ACC112 (cell line): Measurements from ENCODE around the gene CREB5.

Experiments
- H2AFZ ChIP-seq: fragments of 200-600 bp; sonication (generic); one replicate; pipeline ENCODE4 v1.6.0; 2017; ENCODE audit warnings: antibody characterized with exemption, low read length; ENCODE audit not compliant: unreplicated experiment
- H3K27ac ChIP-seq: fragments of 200-600 bp; sonication (generic); 2 replicates; pipeline ENCODE4 v1.5.1; 2014; ENCODE audit warnings: low read depth, mild to moderate bottlenecking, antibody characterized with exemption, low read length, moderate library complexity
- H3K27me3 ChIP-seq: fragments of 200-600 bp; sonication (generic); 2 replicates; pipeline ENCODE4 v1.6.1; 2014; ENCODE audit warnings: mild to moderate bottlenecking, antibody characterized with exemption, low read length, moderate library complexity, mixed read lengths; ENCODE audit not compliant: insufficient read depth
- H3K36me3 ChIP-seq: fragments of 200-600 bp; sonication (generic); 2 replicates; pipeline ENCODE4 v1.6.1; 2016; ENCODE audit warnings: mild to moderate bottlenecking, antibody characterized with exemption, low read length, moderate library complexity, mixed read lengths; ENCODE audit not compliant: insufficient read depth
- H3K4me1 ChIP-seq: fragments of 200-600 bp; sonication (generic); one replicate; pipeline ENCODE4 v1.6.1; 2016; ENCODE audit warnings: low read length, mixed read lengths; ENCODE audit not compliant: insufficient read depth, unreplicated experiment, control insufficient read depth
- H3K4me3 ChIP-seq: fragments of 200-600 bp; sonication (generic); 2 replicates; pipeline ENCODE4 v1.5.1; 2014; ENCODE audit warnings: mild to moderate bottlenecking, low read depth, low read length
- H3K79me2 ChIP-seq: fragments of 200-600 bp; sonication (generic); one replicate; pipeline ENCODE4 v1.6.0; 2016; ENCODE audit warnings: low read length; ENCODE audit not compliant: control insufficient read depth, unreplicated experiment, insufficient read depth

CREB5 gene

GRCh38 chr7:28510026-28510369, 97.7 kb downstream of the CREB5 start:
- Histone ChIP-seq H3K4me3 (no peak overlapping the region), H3K36me3 (no peaks in the 10 kb centered on the region), H2AFZ (no peak overlapping the region), H3K27ac (no peak overlapping the region), H3K27me3 (no peaks in the 10 kb centered on the region; the same call in 1 of the 2 replicates), H3K79me2 (no peaks in the 10 kb centered on the region), H3K4me1 (no peaks in the 10 kb centered on the region)

DNA sequence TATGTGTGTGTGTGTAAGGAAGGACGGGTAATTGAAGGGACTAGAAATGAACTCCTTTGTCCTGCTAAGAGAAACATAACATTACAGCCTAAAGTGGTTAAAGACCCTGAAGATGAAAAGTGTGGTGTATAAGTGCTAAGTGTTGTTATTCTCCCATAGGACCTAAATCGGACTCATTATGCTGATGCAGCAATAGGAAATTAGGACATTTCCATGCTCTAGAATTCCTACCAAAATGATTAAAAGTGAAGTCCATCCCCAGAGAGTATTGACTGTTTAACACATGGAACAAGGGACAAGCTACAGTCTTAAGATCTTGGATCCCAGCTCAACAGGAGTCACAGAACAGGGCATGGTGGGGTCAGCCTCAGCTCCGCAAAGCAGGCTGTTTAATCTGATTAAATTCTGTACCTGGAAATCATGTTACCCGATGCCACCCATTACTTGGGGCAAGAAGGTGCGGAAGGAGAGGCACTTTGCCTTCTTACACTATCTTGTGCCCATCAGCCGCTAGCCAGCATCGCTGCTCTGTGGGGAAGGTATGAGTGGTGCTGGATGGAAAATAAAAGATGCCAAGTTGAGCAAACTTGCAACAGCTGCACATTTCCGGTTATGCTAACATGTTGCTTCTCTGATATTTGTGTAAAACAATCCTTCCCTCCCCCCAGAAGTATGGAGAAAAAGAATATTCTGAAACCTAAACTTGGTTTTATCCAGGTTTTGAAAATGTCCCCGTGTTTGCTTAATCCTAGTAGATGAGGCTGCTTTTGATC, 100.5 kb downstream of the CREB5 start:
- H2AFZ ChIP-seq = no peak overlapping the region
- no peaks in the 10 kb centered on the region for H3K4me1 ChIP-seq
- H3K27me3 ChIP-seq = no peaks in the 10 kb centered on the region; the same call in 1 of the 2 replicates
- no peak overlapping the region for H3K27ac ChIP-seq
- no peaks in the 10 kb centered on the region for H3K79me2 ChIP-seq
- no peak overlapping the region for H3K4me3 ChIP-seq
- H3K36me3 ChIP-seq = no peaks in the 10 kb centered on the region

GRCh38 chr7:28516390-28517172, 104.3 kb downstream of the CREB5 start:
- Histone ChIP-seq H3K27me3 (peaks cover 24% of the 10 kb centered on the region; the same call in 1 of the 2 replicates), H3K4me1 (no peaks in the 10 kb centered on the region), H3K27ac (no peak overlapping the region), H3K36me3 (no peaks in the 10 kb centered on the region), H3K79me2 (no peaks in the 10 kb centered on the region), H2AFZ (no peak overlapping the region), H3K4me3 (no peak overlapping the region)

GRCh38 chr7:28517206-28517605, 104.9 kb downstream of the CREB5 start:
- Histone ChIP-seq H3K27me3 (peaks cover 24% of the 10 kb centered on the region; the same call in 1 of the 2 replicates), H3K4me3 (no peak overlapping the region), H3K79me2 (no peaks in the 10 kb centered on the region), H3K4me1 (no peaks in the 10 kb centered on the region), H3K27ac (no peak overlapping the region), H2AFZ (no peak overlapping the region), H3K36me3 (no peaks in the 10 kb centered on the region)

DNA sequence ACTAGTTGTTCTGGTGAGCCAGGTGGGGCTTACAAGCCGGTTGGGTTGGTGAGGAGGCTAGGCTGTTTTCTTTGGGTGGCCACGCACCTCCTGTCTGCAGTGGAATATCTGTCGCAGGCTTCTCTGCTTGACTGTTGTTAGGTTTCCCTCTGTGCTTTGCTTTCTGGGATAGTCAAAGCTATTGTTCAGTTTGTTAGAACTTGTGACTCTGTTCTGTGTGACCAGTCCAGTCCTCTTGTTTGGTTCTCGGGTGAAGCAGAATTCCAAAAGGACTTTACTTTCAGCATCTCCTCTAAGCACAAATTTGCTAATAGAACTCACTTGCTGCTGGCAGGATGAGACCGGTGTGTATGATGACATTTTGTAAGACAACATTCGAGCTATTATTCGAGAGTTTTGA, 105.3 kb downstream of the CREB5 start:
- no peaks in the 10 kb centered on the region for H3K36me3 ChIP-seq
- H3K27ac ChIP-seq = no peak overlapping the region
- H3K27me3 ChIP-seq = peaks cover 24% of the 10 kb centered on the region; the same call in 1 of the 2 replicates
- no peaks in the 10 kb centered on the region for H3K4me1 ChIP-seq
- no peak overlapping the region for H3K4me3 ChIP-seq
- no peaks in the 10 kb centered on the region for H3K79me2 ChIP-seq
- H2AFZ ChIP-seq = no peak overlapping the region

- Histone ChIP-seq H2AFZ (no peak overlapping the region), H3K27ac (no peak overlapping the region), H3K36me3 (no peaks in the 10 kb centered on the region)
These were observed 108.0 kb downstream of the CREB5 start for GRCh38 chr7:28520074-28521015.

DNA sequence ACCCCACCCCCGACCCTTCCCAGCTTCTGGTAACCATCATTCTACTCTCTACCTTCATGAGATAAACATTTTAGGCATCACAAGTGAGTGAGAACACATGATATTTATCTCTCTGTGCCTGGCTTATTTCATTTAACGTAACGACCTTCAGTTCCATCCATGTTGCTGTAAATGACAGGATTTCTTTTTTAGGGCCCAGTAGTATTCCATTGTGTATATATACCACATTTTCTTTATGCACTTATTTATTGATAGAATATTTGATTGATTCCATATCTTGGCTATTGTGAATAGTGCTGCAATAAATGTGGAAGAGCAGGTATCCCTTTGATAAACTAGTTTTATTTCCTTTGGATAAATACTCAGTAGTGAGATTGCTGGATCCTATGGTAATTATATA, 112.7 kb downstream of the CREB5 start:
- Histone ChIP-seq H3K4me1 (no peaks in the 10 kb centered on the region), H3K27ac (no peak overlapping the region), H3K27me3 (peaks cover 28% of the 10 kb centered on the region; the same call in 1 of the 2 replicates), H3K79me2 (no peaks in the 10 kb centered on the region), H2AFZ (no peak overlapping the region), H3K36me3 (no peaks in the 10 kb centered on the region), H3K4me3 (no peak overlapping the region)

More at GRCh38 chr7:28520074-28521015, 108.0 kb downstream of the CREB5 start:
- peaks cover 32% of the 10 kb centered on the region; the same call in 1 of the 2 replicates for H3K27me3 ChIP-seq
- H3K4me1 ChIP-seq = no peaks in the 10 kb centered on the region
- H3K4me3 ChIP-seq = no peak overlapping the region
- H3K79me2 ChIP-seq = no peaks in the 10 kb centered on the region

DNA sequence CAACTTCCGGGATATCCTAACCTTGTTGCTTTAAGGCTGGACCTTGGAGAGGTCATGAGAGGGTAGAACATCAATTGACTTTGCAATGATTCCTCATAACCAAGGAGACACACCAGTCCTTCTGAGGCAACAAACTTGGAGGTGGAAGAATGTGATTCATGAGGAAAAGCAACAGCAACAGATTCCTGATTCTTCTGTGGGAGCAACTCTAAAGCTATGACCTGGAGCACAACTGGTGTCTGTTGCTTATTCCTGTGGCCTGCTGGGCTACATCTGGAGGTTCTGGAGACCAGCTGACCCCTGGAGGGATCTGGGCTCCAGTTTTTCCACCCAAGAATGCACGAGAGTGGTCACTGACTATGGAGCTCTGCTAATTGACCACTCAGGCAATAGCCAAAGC, 116.6 kb downstream of the CREB5 start:
- Histone ChIP-seq H3K79me2 (no peaks in the 10 kb centered on the region), H3K4me1 (peaks cover 4% of the 10 kb centered on the region), H2AFZ (no peak overlapping the region), H3K36me3 (no peaks in the 10 kb centered on the region), H3K27me3 (peaks cover 8% of the 10 kb centered on the region; the same call in 1 of the 2 replicates), H3K27ac (no peak overlapping the region), H3K4me3 (no peak overlapping the region)

GRCh38 chr7:28529755-28530154, 117.4 kb downstream of the CREB5 start:
- Histone ChIP-seq H2AFZ (no peak overlapping the region), H3K27me3 (peaks cover 8% of the 10 kb centered on the region; the same call in 1 of the 2 replicates), H3K4me3 (no peak overlapping the region), H3K4me1 (peaks cover 10% of the 10 kb centered on the region), H3K79me2 (no peaks in the 10 kb centered on the region), H3K27ac (no peak overlapping the region), H3K36me3 (no peaks in the 10 kb centered on the region)

DNA sequence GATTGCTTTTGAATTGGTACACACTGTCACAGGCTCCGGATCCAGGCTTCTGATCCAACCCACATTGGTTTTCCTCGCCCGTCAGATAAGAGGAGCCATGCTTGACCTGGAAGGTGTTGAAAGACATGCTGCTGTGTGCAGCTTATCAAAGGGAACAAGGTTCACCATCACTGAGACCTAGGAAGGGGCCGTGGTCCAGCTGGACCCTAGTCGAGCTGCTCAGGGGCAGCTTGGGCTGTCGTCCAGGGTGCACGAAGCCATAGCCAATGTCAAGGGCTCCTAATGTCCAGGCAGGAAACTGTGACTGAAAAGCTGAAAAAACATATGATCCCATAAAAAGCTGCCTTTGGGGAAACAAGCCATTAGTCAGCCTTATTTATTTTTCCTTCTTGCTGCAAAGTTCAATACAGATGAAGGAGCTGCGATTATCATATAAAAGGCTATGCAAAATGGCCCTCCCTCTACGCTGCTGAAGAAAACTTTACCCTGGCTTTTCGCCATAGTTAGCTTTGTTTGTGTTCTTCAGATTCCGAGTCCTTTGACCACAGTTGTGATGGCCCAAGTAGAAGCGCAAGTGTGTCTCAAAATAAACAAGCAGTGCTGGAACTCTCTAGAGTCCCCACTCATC, 118.0 kb downstream of the CREB5 start:
- peaks cover 10% of the 10 kb centered on the region for H3K4me1 ChIP-seq
- H2AFZ ChIP-seq = no peak overlapping the region
- H3K36me3 ChIP-seq = no peaks in the 10 kb centered on the region
- H3K79me2 ChIP-seq = no peaks in the 10 kb centered on the region
- peaks cover 8% of the 10 kb centered on the region; the same call in 1 of the 2 replicates for H3K27me3 ChIP-seq
- no peak overlapping the region for H3K4me3 ChIP-seq
- H3K27ac ChIP-seq = no peak overlapping the region
